ENCODE measurements around the gene BRPF1. TPM values are rescaled to one million over a fixed set of nuclear protein-coding genes. Genes with fewer than 3 reads are reported as not detected.

BRPF1 gene
- total RNA-seq, 3 donors from 2014 or later, result 14.7 to 19.7 (median 19.3) TPM

DNA sequence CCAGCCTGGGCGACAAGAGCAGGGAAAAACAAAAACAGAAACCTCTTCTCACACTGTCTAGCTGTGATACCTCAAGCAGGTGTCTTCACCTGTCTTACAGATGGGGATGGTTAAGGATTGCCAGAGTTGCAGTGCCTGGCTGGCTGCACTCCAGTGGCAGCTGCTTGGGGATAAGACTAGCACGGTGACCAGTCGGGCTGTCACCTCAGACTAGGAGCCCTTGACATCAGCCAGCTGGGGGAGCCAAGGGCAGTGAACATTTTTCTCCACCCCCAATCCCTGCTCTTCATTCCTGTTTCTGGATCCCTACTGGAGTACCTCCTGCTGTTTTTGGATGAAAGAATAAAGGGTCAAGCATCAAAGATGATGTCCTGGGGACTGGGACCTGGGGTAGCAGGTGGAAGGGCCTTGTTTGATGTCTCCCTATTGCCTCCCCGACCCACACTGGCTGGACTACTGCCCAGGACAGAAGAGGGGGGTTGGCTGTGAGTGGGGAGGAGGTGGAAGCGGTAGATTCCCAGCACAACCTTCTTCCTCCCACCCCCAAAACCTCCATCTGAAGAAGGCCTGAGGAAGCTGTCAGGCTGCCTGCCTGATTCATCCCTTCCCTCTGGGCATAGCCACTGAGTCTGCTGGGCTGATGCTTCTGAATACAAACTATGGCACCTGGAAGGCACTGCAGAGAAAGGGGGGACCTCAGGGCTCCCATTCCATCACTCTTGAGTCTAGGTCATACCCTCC, 34.9 kb upstream of the BRPF1 start:
- Histone ChIP-seq H3K36me3 (peaks cover 14% of the 10 kb centered on the region), H3K27ac (no peak overlapping the region), H3K9me3 (no peaks in the 10 kb centered on the region), H3K4me1 (no peaks in the 10 kb centered on the region), H3K27me3 (no peaks in the 10 kb centered on the region), H3K4me3 (no peak overlapping the region)
- intact Hi-C loops (cut with DNase I; ENCODE audit: low total_unique reads), result no loop called here
- DNase-seq (ENCODE audit: low spot score in 2 of 2), result no peak
- TF ChIP-seq, protein P1, sequence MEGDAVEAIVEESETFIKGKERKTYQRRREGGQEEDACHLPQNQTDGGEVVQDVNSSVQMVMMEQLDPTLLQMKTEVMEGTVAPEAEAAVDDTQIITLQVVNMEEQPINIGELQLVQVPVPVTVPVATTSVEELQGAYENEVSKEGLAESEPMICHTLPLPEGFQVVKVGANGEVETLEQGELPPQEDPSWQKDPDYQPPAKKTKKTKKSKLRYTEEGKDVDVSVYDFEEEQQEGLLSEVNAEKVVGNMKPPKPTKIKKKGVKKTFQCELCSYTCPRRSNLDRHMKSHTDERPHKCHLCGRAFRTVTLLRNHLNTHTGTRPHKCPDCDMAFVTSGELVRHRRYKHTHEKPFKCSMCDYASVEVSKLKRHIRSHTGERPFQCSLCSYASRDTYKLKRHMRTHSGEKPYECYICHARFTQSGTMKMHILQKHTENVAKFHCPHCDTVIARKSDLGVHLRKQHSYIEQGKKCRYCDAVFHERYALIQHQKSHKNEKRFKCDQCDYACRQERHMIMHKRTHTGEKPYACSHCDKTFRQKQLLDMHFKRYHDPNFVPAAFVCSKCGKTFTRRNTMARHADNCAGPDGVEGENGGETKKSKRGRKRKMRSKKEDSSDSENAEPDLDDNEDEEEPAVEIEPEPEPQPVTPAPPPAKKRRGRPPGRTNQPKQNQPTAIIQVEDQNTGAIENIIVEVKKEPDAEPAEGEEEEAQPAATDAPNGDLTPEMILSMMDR (IDR thresholded peaks at IDR 0.05), result no peak
- TF ChIP-seq POLR2A (IDR thresholded peaks at IDR 0.05) (no peak), POLR2AphosphoS5 (IDR thresholded peaks at IDR 0.05) (no peak)

DNA sequence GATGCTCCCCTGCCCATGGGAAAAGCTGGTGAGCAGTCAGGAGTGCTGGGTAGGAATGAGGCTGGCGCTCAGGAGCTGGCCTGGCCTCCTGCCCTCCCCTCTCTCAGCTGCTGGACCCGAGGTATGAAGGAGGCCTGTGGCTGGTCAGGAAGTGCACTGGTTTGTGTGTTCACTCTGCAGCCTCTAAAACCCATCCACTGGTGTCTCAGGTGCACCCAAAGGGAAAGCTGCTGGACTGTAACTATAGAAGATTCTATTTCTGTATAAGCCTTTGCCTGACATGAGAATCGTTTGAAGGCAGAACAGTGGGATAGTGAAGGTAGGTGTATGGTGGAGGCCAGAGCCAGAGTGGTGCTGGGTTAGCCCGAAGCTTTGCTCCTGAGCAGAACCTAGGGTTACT, 33.6 kb upstream of the BRPF1 start:
- TF ChIP-seq POLR2A (IDR thresholded peaks at IDR 0.05) (no peak), POLR2AphosphoS5 (IDR thresholded peaks at IDR 0.05) (no peak)
- TF ChIP-seq, protein P1 (IDR thresholded peaks at IDR 0.05), result no peak
- DNase-seq (ENCODE audit: low spot score in 2 of 2), result no peak
- Histone ChIP-seq H3K36me3 (peaks cover 14% of the 10 kb centered on the region), H3K4me1 (no peaks in the 10 kb centered on the region), H3K27me3 (no peaks in the 10 kb centered on the region), H3K4me3 (no peak overlapping the region), H3K27ac (no peak overlapping the region), H3K9me3 (no peaks in the 10 kb centered on the region)
- intact Hi-C loops (cut with DNase I; ENCODE audit: low total_unique reads), result no loop called here

DNA sequence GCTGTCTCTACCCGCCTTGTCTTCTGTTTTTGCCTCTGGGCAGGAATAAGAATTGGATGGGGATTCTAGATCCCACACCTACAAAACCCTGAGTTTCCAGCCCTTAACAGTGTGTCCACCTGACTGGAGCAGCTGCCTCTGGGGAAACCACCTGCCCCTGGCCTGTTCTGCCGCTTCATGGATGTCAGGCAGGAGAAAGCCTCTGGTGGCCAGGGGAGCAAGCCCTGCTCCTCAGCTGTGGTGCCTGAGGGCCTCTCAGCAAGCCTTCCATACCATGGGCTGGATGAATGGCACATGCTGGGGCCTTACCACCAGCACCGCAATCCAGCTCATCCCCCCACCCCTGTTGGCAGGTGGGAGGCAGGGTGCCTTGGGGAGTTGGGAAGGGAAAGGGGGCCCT, 33.2 kb upstream of the BRPF1 start:
- H3K27ac ChIP-seq, result no peak overlapping the region
- intact Hi-C loops (cut with DNase I; ENCODE audit: low total_unique reads), result no loop called here
- peaks cover 14% of the 10 kb centered on the region for H3K36me3 ChIP-seq
- no peaks in the 10 kb centered on the region for H3K4me1 ChIP-seq
- no peaks in the 10 kb centered on the region for H3K27me3 ChIP-seq
- TF ChIP-seq, protein P1 (IDR thresholded peaks at IDR 0.05), result no peak
- TF ChIP-seq POLR2A (IDR thresholded peaks at IDR 0.05), result no peak
- TF ChIP-seq POLR2AphosphoS5 (IDR thresholded peaks at IDR 0.05), result no peak
- H3K4me3 ChIP-seq, result no peak overlapping the region
- no peaks in the 10 kb centered on the region for H3K9me3 ChIP-seq
- DNase-seq (ENCODE audit: low spot score in 2 of 2), result no peak

DNA sequence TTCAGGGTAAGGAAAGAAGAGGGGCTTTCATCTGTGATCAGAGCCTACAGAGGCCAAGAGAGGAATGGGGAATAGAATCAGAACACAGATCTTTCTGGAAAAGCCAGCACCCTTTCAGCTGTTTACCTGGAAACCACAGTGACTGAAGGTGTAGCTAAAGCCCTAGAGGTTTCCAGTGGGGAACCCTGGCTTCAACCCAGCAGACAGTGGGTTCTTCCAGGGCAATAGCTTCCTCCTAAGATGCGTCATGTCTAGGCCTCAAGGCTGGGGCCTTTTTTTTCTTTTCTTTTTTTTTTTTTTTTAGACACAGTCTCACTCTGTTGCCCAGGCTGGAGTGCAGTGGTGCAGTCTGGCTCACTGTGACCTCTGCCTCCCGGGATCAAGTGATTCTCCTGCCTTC, 31.0 kb upstream of the BRPF1 start:
- TF ChIP-seq POLR2AphosphoS5 (IDR thresholded peaks at IDR 0.05) (no peak), POLR2A (IDR thresholded peaks at IDR 0.05) (no peak)
- TF ChIP-seq, protein P1 (IDR thresholded peaks at IDR 0.05), result no peak
- DNase-seq (ENCODE audit: low spot score in 2 of 2), result peak in 1 of 2 donors; percentile 25
- Histone ChIP-seq H3K27ac (peak overlapping the region in 1 of 2 donors; percentile 52), H3K36me3 (peaks cover 14% of the 10 kb centered on the region), H3K4me1 (peaks cover 0 to 9% of the 10 kb centered on the region in 2 donors), H3K9me3 (no peaks in the 10 kb centered on the region), H3K4me3 (no peak overlapping the region), H3K27me3 (no peaks in the 10 kb centered on the region)
- intact Hi-C loops (cut with DNase I; ENCODE audit: low total_unique reads), result no loop called here

DNA sequence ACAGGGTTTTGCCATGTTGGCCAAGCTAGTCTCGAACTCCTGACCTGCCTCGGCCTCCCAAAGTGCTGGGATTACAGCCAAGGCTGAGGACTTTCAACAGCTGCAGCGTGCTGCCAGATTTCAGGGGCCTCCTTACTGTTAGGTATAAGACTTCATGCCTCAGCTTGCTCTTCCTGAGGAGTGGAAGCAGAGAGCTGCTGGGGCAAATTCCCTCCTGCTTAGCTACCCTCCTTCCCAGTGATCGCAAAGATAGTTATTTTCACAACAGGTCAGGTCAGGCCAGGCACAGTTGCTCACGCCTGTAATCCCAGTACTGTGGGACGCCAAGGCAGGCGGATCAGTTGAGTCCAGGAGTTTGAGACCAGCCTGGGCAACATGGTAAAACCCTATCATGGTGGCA, 30.5 kb upstream of the BRPF1 start:
- H3K27me3 ChIP-seq, result no peaks in the 10 kb centered on the region
- no peak for TF ChIP-seq POLR2AphosphoS5 (IDR thresholded peaks at IDR 0.05)
- no peak for TF ChIP-seq POLR2A (IDR thresholded peaks at IDR 0.05)
- TF ChIP-seq, protein P1 (IDR thresholded peaks at IDR 0.05), result no peak
- peaks cover 0 to 9% of the 10 kb centered on the region in 2 donors for H3K4me1 ChIP-seq
- DNase-seq (ENCODE audit: low spot score in 2 of 2), result no peak
- H3K4me3 ChIP-seq, result no peak overlapping the region
- intact Hi-C loops (cut with DNase I; ENCODE audit: low total_unique reads), result no loop called here
- H3K9me3 ChIP-seq, result no peaks in the 10 kb centered on the region
- no peak overlapping the region for H3K27ac ChIP-seq
- H3K36me3 ChIP-seq, result peaks cover 14% of the 10 kb centered on the region
